GM12878 (cell line): Measurements from ENCODE around the gene MCEMP1. TPM values are rescaled to one million over a fixed set of nuclear protein-coding genes. Genes with fewer than 3 reads are reported as not detected.
A peak's percentile ranks its signal among the peaks of the same experiment; 100 is the strongest.

ENCODE experiments used
- ATAC-seq: fragments of 200-7000 bp; cut with Tn5 transposase; 3 replicates; pipeline ENCODE4 v1.9.1; 2020; ENCODE audit warnings: mild to moderate bottlenecking, moderate library complexity
- BruUV-seq: library from RNA; stranded (reverse); fragments of 400-500 nt; replicated peaks from 2 replicates; lab custom pipeline; 2021; lab: Mats Ljungman, UMichigan
- CTCF ChIA-PET: fragments of 300-600 bp; sonication (Branson Sonifier 250); formaldehyde crosslinking; extraction: SDS; loops from one replicate; lab custom pipeline; 2021; ENCODE audit warnings: inconsistent platforms; lab: Yijun Ruan, JAX
- POLR2A ChIA-PET: fragments of 350-600 bp; formaldehyde crosslinking; extraction: SDS; loops from one replicate; lab custom pipeline; 2021; ENCODE audit warnings: inconsistent platforms; lab: Charles Lee
- RAD21 ChIA-PET: fragments of 300-600 bp; sonication (Branson Sonifier 250); formaldehyde crosslinking; loops from one replicate; lab custom pipeline; 2023; ENCODE audit warnings: antibody characterized with exemption; ENCODE audit not compliant: unreplicated experiment; lab: Charles Lee
- SMC1A ChIA-PET: fragments of 300-600 bp; sonication (Branson Sonifier 250); formaldehyde crosslinking; loops from one replicate; lab custom pipeline; 2023; ENCODE audit not compliant: unreplicated experiment, uncharacterized antibody; lab: Charles Lee
- DNase-seq: peaks from one replicate; pipeline ENCODE4 v3.0.0-alpha.2; 2011; ENCODE audit warnings: low read depth, low spot score
- FAIRE-seq: peaks from 3 replicates; lab custom pipeline; 2011; peaks lifted over from hg19 to GRCh38; lab: Jason Lieb, UNC
- H2AFZ ChIP-seq: 2 replicates; pipeline ENCODE4 v1.6.0; 2011; ENCODE audit warnings: low read depth, low read length, control low read depth; ENCODE audit not compliant: control insufficient read depth
- H3K27ac ChIP-seq: 2 replicates; pipeline ENCODE4 v1.5.1; 2011; ENCODE audit warnings: control low read depth; ENCODE audit not compliant: control insufficient read depth, insufficient read depth
- H3K27me3 ChIP-seq, 2 experiments: replicated peaks in 1 of 2; 2 replicates each; pipeline versions ENCODE4 v1.6.0 to v1.6.1; 2011; ENCODE audit warnings: low read length in 1 of 2; ENCODE audit not compliant: control insufficient read depth in 2 of 2, insufficient read depth in 2 of 2
- H3K36me3 ChIP-seq, 2 experiments: 2 replicates each; pipeline ENCODE4 v1.5.1; 2011; ENCODE audit warnings: low read length in 1 of 2; ENCODE audit not compliant: control insufficient read depth in 2 of 2, insufficient read depth in 2 of 2
- H3K4me1 ChIP-seq: 2 replicates; pipeline ENCODE4 v1.6.1; 2011; ENCODE audit warnings: mild to moderate bottlenecking, low read length, moderate library complexity, mixed read lengths; ENCODE audit not compliant: control insufficient read depth, insufficient read depth
- H3K4me2 ChIP-seq: 2 replicates; pipeline ENCODE4 v1.6.0; 2011; ENCODE audit warnings: control low read depth; ENCODE audit not compliant: control insufficient read depth, insufficient read depth
- H3K4me3 ChIP-seq: fragments of 200-600 bp; sonication (generic); 2 replicates; pipeline ENCODE4 v1.5.1; 2016
- H3K79me2 ChIP-seq: 2 replicates; pipeline ENCODE4 v1.6.0; 2011; ENCODE audit warnings: low read length; ENCODE audit not compliant: control insufficient read depth, insufficient read depth
- H3K9ac ChIP-seq: 2 replicates; pipeline ENCODE4 v1.8.0; 2011; ENCODE audit warnings: low read length, control low read depth, mixed read lengths; ENCODE audit not compliant: control insufficient read depth, insufficient read depth
- H3K9me3 ChIP-seq: replicated peaks from 3 replicates; pipeline ENCODE4 v1.5.1; 2011; ENCODE audit warnings: mild to moderate bottlenecking, low read length; ENCODE audit not compliant: control insufficient read depth, insufficient read depth
- H4K20me1 ChIP-seq: 2 replicates; pipeline ENCODE4 v1.6.0; 2011; ENCODE audit not compliant: control insufficient read depth, insufficient read depth
- FOXM1 ChIP-seq: IDR thresholded peaks from 2 replicates; pipeline ENCODE4 v1.6.1; 2012; ENCODE audit warnings: low read depth, mild to moderate bottlenecking, inconsistent platforms, low read length, moderate library complexity
- MAX ChIP-seq: IDR thresholded peaks from 2 replicates; pipeline ENCODE4 v1.6.1; 2012; ENCODE audit warnings: low read depth, low read length, improper control_type of control experiment
- MTA3 ChIP-seq: IDR thresholded peaks from 2 replicates; pipeline ENCODE4 v1.6.1; 2012; ENCODE audit warnings: low read length, inconsistent platforms, borderline replicate concordance
- MYC ChIP-seq: IDR thresholded peaks from 2 replicates; pipeline ENCODE4 v1.6.1; 2011; ENCODE audit warnings: mild to moderate bottlenecking, low read length, moderate library complexity, inconsistent platforms; ENCODE audit not compliant: insufficient read depth, insufficient replicate concordance, insufficient read length, severe bottlenecking
- PML ChIP-seq: IDR thresholded peaks from 2 replicates; pipeline ENCODE4 v1.6.1; 2012; ENCODE audit warnings: low read length, inconsistent platforms
- SP1 ChIP-seq: IDR thresholded peaks from one replicate; pipeline ENCODE4 v1.6.1; 2011; ENCODE audit warnings: low read depth, low read length
- SREBF2 ChIP-seq: IDR thresholded peaks from 2 replicates; pipeline ENCODE4 v1.6.1; 2012; ENCODE audit warnings: mild to moderate bottlenecking, low read length
- TCF7 ChIP-seq: IDR thresholded peaks from 2 replicates; pipeline ENCODE4 v1.6.1; 2014; ENCODE audit warnings: antibody characterized with exemption, borderline replicate concordance
- WGBS: methylation state at CpG from one replicate; pipeline ENCODE4 v1.1.6; 2016; ENCODE audit warnings: low lambda C conversion rate; ENCODE audit not compliant: insufficient replicate concordance, insufficient coverage; ENCODE audit errors: missing lambda C conversion rate; 5-methylcytosine and 5-hydroxymethylcytosine counted together
- in situ Hi-C: fragments of 300-500 bp; cut with MboI; formaldehyde crosslinking; loops from 9 replicates; pipeline ENCODE4 v1.14.3; 2018; ENCODE audit warnings: mixed read lengths
- intact Hi-C: fragments of 100-400 bp; cut with micrococcal nuclease; formaldehyde crosslinking; loops from one replicate; pipeline ENCODE4 v1.14.2; 2022; ENCODE audit not compliant: unreplicated experiment
- polyA plus RNA-seq, 11 experiments: library from polyadenylated mRNA; depleted of rRNA in 4 of 11; unstranded in 6 of 11; stranded (reverse) in 5 of 11; fragments of >200 nt; fragmentation: Nextera tagmentation in 4 of 11; fragmentation: Illumina TruSeq in 1 of 11; extraction: Ambion mirVana in 4 of 11; extraction: Trizol in 1 of 11; gene quantifications; 1 replicate in 1 of 11; 2 replicates in 10 of 11; pipeline versions ENCODE4 v1.2.1 to v1.2.3, GENCODE V29; 2011 to 2016; ENCODE audit warnings: inconsistent platforms in 2 of 11, missing spikeins in 2 of 11, low read depth in 1 of 11
- total RNA-seq, 4 experiments: library from RNA; depleted of rRNA in 3 of 4; stranded (reverse); fragments of >200 nt in 3 of 4; fragmentation: Illumina TruSeq in 1 of 4; extraction: Trizol in 1 of 4; gene quantifications; 2 replicates each; pipeline versions ENCODE4 v1.2.1 to v1.2.3, GENCODE V29; 2013 to 2021

The MCEMP1 gene
- total and polyA plus RNA-seq, 10 of the 15 experiments (the other 5 are each of a cell fraction or from before 2014, with no cell fraction given): 0.08 to 0.55 (median 0.26) TPM; not detected in 1

GRCh38 chr19:7627166-7627565, 49.7 kb upstream of the MCEMP1 start:
- no TSS peak for BruUV-seq
- Histone ChIP-seq H3K36me3 (peaks cover 7 to 12% of the 10 kb centered on the region in 2 experiments; a peak in 3 of 4 replicates), H3K4me3 (no peak overlapping the region), H3K27ac (no peak overlapping the region), H2AFZ (no peak overlapping the region), H3K9ac (no peak overlapping the region), H3K27me3 (no peaks in the 10 kb centered on the region), H3K4me2 (no peak overlapping the region), H3K9me3 (no peaks in the 10 kb centered on the region), H4K20me1 (no peaks in the 10 kb centered on the region), H3K4me1 (peaks cover 13% of the 10 kb centered on the region), H3K79me2 (peaks cover 41% of the 10 kb centered on the region)
- DNase-seq (no peak), ATAC-seq (no peak), FAIRE-seq (no peak)
- intact Hi-C loops: no loop called here
- ChIA-PET CTCF (no interaction called here), RAD21 (no interaction called here), SMC1A (no interaction called here), POLR2A (no interaction called here)
- WGBS: 90% methylated on average over 24 of the region's 24 CpGs
- TF ChIP-seq MTA3: no peak
- in situ Hi-C loops: no loop called here

- Histone ChIP-seq H4K20me1 (no peaks in the 10 kb centered on the region), H3K79me2 (peaks cover 41% of the 10 kb centered on the region), H3K36me3 (peaks cover 1 to 7% of the 10 kb centered on the region in 2 experiments; a peak in 3 of 4 replicates), H2AFZ (peak overlapping the region; percentile 42), H3K9me3 (no peaks in the 10 kb centered on the region), H3K4me2 (peak overlapping the region; percentile 95), H3K9ac (peak overlapping the region; percentile 94), H3K27ac (peak overlapping the region; percentile 80), H3K27me3 (no peaks in the 10 kb centered on the region), H3K4me1 (peaks cover 13% of the 10 kb centered on the region), H3K4me3 (peak overlapping the region; percentile 96)
- POLR2A ChIA-PET: interaction anchor here (1.1 kb wide), 1 partner anchor 93 kb away, joined by 3 read pairs; the partner anchor contains the start of gene PNPLA6
- ATAC-seq (no peak), FAIRE-seq (no peak), DNase-seq (no peak)
- RAD21 ChIA-PET: interaction anchor here (0.6 to 1.9 kb wide), 5 partner anchors 32 to 529 kb away, joined by 3 to 11 read pairs (median 3); no protein-coding TSS in a partner anchor
- 0% methylated on average over 15 of the region's 15 CpGs for WGBS
- TF ChIP-seq SP1 (no peak), PML (no peak), MAX (no peak), MYC (no peak), SREBF2 (no peak), TCF7 (no peak), FOXM1 (no peak)
- in situ Hi-C loops: no loop called here
- intact Hi-C loops: no loop called here
- BruUV-seq: TSS peak; percentile 89
- SMC1A ChIA-PET: no interaction called here
- CTCF ChIA-PET: interaction anchor here (0.9 to 2.0 kb wide), 4 partner anchors 60 to 275 kb away, joined by 3 to 11 read pairs (median 3); no protein-coding TSS in a partner anchor
These were observed 48.1 kb upstream of the MCEMP1 start for GRCh38 chr19:7628589-7629311.
